DOHH2 (cell line): Measurements from ENCODE around the gene GTF2A1L.

ENCODE experiments used
- H3F3A ChIP-seq: fragments of 200-600 bp; sonication (generic), shearing (Covaris generic); 2 replicates; pipeline ENCODE4 v1.6.0; 2016; ENCODE audit warnings: antibody characterized with exemption, mild to moderate bottlenecking; ENCODE audit not compliant: control insufficient read depth, insufficient read depth
- H3K27ac ChIP-seq: fragments of 200-600 bp; sonication (generic); 2 replicates; pipeline ENCODE4 v1.5.1; 2014; ENCODE audit warnings: low read depth, mild to moderate bottlenecking, low read length, moderate library complexity
- H3K27me3 ChIP-seq: fragments of 200-600 bp; sonication (generic); 2 replicates; pipeline ENCODE4 v1.6.1; 2014; ENCODE audit warnings: mild to moderate bottlenecking, low read length, mixed read lengths; ENCODE audit not compliant: control insufficient read depth
- H3K36me3 ChIP-seq: fragments of 200-600 bp; sonication (generic); 2 replicates; pipeline ENCODE4 v1.6.1; 2014; ENCODE audit warnings: mild to moderate bottlenecking, low read length, moderate library complexity, mixed read lengths; ENCODE audit not compliant: control insufficient read depth
- H3K4me1 ChIP-seq: fragments of 200-600 bp; sonication (generic); 2 replicates; pipeline ENCODE4 v1.6.1; 2014; ENCODE audit warnings: mild to moderate bottlenecking, low read length, mixed read lengths; ENCODE audit not compliant: control insufficient read depth
- H3K4me2 ChIP-seq: fragments of 200-600 bp; sonication (generic); 2 replicates; pipeline ENCODE4 v1.6.0; 2014; ENCODE audit warnings: mild to moderate bottlenecking, low read length, moderate library complexity
- H3K4me3 ChIP-seq: fragments of 200-600 bp; sonication (generic); 2 replicates; pipeline ENCODE4 v1.5.1; 2014; ENCODE audit warnings: mild to moderate bottlenecking, low read length, mixed read lengths
- H3K79me2 ChIP-seq: fragments of 200-600 bp; sonication (generic); 2 replicates; pipeline ENCODE4 v1.6.1; 2014; ENCODE audit warnings: mild to moderate bottlenecking, low read length, mixed read lengths; ENCODE audit not compliant: control insufficient read depth
- H3K9me2 ChIP-seq: fragments of 200-600 bp; sonication (generic); replicated peaks from 2 replicates; pipeline ENCODE4 v1.6.1; 2014; ENCODE audit warnings: mild to moderate bottlenecking, low read length, mixed read lengths; ENCODE audit not compliant: control insufficient read depth
- H3K9me3 ChIP-seq: fragments of 200-600 bp; sonication (generic); 2 replicates; pipeline ENCODE4 v1.6.1; 2014; ENCODE audit warnings: antibody characterized with exemption, low read length, mixed read lengths; ENCODE audit not compliant: control insufficient read depth, insufficient read depth
- H4K20me1 ChIP-seq: fragments of 200-600 bp; sonication (generic); 2 replicates; pipeline ENCODE4 v1.6.0; 2014; ENCODE audit warnings: low read depth, mild to moderate bottlenecking, antibody characterized with exemption, low read length, moderate library complexity; ENCODE audit not compliant: control insufficient read depth, insufficient read depth
- CTCF ChIP-seq: fragments of 200-600 bp; sonication (generic); IDR thresholded peaks from one replicate; pipeline ENCODE4 v1.5.1; 2014; ENCODE audit warnings: antibody characterized with exemption, mild to moderate bottlenecking, low read depth, low read length; ENCODE audit not compliant: poor library complexity, severe bottlenecking
- EZH2phosphoT487 ChIP-seq: fragments of 200-600 bp; sonication (generic); IDR thresholded peaks from 2 replicates; pipeline ENCODE4 v1.6.1; 2017; ENCODE audit warnings: borderline replicate concordance, mild to moderate bottlenecking, antibody characterized with exemption, low read length, moderate library complexity, mixed read lengths

Gene GTF2A1L

GRCh38 chr2:48694149-48694548 lies 76.5 kb downstream of the GTF2A1L start:
- H3K4me2 ChIP-seq, result no peak overlapping the region
- H3K36me3 ChIP-seq, result no peaks in the 10 kb centered on the region
- H4K20me1 ChIP-seq, result no peaks in the 10 kb centered on the region
- H3K4me1 ChIP-seq, result no peaks in the 10 kb centered on the region
- no peaks in the 10 kb centered on the region for H3K9me2 ChIP-seq
- H3K27me3 ChIP-seq, result peaks cover 2% of the 10 kb centered on the region; the same call in 1 of the 2 replicates
- H3K4me3 ChIP-seq, result no peak overlapping the region
- no peaks in the 10 kb centered on the region for H3K9me3 ChIP-seq
- TF ChIP-seq EZH2phosphoT487, result no peak
- TF ChIP-seq CTCF, result no peak
- H3K27ac ChIP-seq, result no peak overlapping the region
- no peaks in the 10 kb centered on the region for H3K79me2 ChIP-seq
- H3F3A ChIP-seq, result no peaks in the 10 kb centered on the region

- Histone ChIP-seq H3K27ac (no peak overlapping the region), H3K9me3 (no peaks in the 10 kb centered on the region), H3K79me2 (no peaks in the 10 kb centered on the region), H3K4me3 (no peak overlapping the region), H4K20me1 (no peaks in the 10 kb centered on the region), H3K9me2 (no peaks in the 10 kb centered on the region), H3K27me3 (peaks cover 2% of the 10 kb centered on the region; the same call in 1 of the 2 replicates), H3K36me3 (no peaks in the 10 kb centered on the region), H3K4me1 (no peaks in the 10 kb centered on the region), H3F3A (no peaks in the 10 kb centered on the region), H3K4me2 (no peak overlapping the region)
- TF ChIP-seq EZH2phosphoT487, result no peak
- no peak for TF ChIP-seq CTCF
Observed at GRCh38 chr2:48695991-48696390, 78.3 kb downstream of the GTF2A1L start.

- H3K4me1 ChIP-seq, result no peaks in the 10 kb centered on the region
- no peaks in the 10 kb centered on the region for H4K20me1 ChIP-seq
- no peaks in the 10 kb centered on the region for H3F3A ChIP-seq
- TF ChIP-seq EZH2phosphoT487 (no peak), CTCF (no peak)
- no peak overlapping the region for H3K4me3 ChIP-seq
- peaks cover 2% of the 10 kb centered on the region; the same call in 1 of the 2 replicates for H3K27me3 ChIP-seq
- H3K79me2 ChIP-seq, result no peaks in the 10 kb centered on the region
- no peak overlapping the region for H3K4me2 ChIP-seq
- H3K9me3 ChIP-seq, result no peaks in the 10 kb centered on the region
- H3K27ac ChIP-seq, result no peak overlapping the region
- no peaks in the 10 kb centered on the region for H3K36me3 ChIP-seq
- H3K9me2 ChIP-seq, result no peaks in the 10 kb centered on the region
Observed at GRCh38 chr2:48696881-48697280, 79.2 kb downstream of the GTF2A1L start.
